T-helper 1 cell treated with Interleukin-12 subunit alpha and Interleukin-12 subunit beta and Interleukin-4 antibody, amounts not matched to agents 30 μg/mL and 1 μg/mL, for 36 hours (primary cell): Measurements from ENCODE around the gene CNFN.
A peak's percentile ranks its signal among the peaks of the same experiment; 100 is the strongest.

ENCODE experiments used
- H3K27ac Mint-ChIP-seq: one replicate; pipeline ENCODE4 v1.8.0; 2021; ENCODE audit warnings: mild to moderate bottlenecking, mixed read lengths
- H3K27me3 Mint-ChIP-seq: one replicate; pipeline ENCODE4 v1.8.0; 2021; ENCODE audit warnings: low read depth, mixed read lengths
- H3K36me3 Mint-ChIP-seq: one replicate; pipeline ENCODE4 v1.8.0; 2021; ENCODE audit warnings: low read depth, mixed read lengths
- H3K4me1 Mint-ChIP-seq: one replicate; pipeline ENCODE4 v1.8.0; 2021; ENCODE audit warnings: low read depth, mixed read lengths
- H3K4me3 Mint-ChIP-seq: one replicate; pipeline ENCODE4 v1.8.0; 2021; ENCODE audit warnings: mild to moderate bottlenecking, moderate library complexity, mixed read lengths
- H3K9me3 Mint-ChIP-seq: one replicate; pipeline ENCODE4 v1.8.0; 2021; ENCODE audit warnings: mixed read lengths

The CNFN gene, protein sequence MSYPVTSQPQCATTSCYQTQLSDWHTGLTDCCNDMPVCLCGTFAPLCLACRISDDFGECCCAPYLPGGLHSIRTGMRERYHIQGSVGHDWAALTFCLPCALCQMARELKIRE

GRCh38 chr19:42389899-42390298 is at the start of gene CNFN:
Gene CNFN, minus strand, starts transcription at chr19:42390297. Its CDS starts 1,260 bp downstream, at chr19:42389037.
- Mint-ChIP-seq H3K27me3 (peaks cover 36% of the 10 kb centered on the region), H3K36me3 (no peaks in the 10 kb centered on the region), H3K4me3 (no peak within 1 kb of the TSS), H3K4me1 (peaks cover 5% of the 10 kb centered on the region), H3K9me3 (no peaks in the 10 kb centered on the region), H3K27ac (no peak within 1 kb of the TSS)

DNA sequence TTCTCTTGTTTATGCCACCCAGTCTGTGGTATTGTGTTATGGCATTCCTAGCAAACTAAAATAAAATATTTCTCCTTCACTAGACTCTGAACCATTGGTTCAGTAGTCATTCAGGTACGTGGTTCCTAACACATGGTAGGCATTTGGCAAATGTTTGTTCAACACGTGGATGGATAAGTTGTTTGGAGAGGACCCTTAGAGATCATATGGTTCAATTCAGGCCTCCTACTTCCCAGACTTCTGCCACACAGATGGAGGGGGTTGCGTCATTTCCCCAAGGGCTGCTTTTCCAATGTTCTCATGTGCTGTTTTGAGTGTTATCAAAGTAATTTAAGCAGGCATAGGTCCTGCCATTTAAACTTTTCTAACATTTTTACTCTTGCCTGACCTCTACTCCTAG is 45.9 kb upstream of the CNFN start:
- peaks cover 18% of the 10 kb centered on the region for H3K4me1 Mint-ChIP-seq
- no peaks in the 10 kb centered on the region for H3K36me3 Mint-ChIP-seq
- H3K27ac Mint-ChIP-seq, result no peak overlapping the region

DNA sequence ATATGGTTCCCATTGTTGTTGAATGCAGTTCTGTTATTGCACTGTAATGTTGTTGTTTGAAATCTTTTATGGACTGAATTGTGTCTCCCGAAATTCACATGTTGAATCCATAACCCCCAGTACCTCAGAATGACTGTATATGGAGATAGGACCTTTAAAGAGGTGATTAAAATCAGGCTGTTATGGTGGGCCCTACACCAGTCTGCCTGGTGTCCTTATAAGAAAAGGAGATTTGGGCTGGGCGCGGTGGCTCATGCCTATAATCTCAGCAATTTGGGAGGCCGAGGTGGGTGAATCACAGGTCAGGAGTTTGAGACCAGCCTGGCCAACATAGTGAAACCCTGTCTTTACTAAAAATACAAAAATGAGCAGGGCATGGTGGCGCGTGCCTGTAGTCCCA is 45.2 kb upstream of the CNFN start:
- peaks cover 11% of the 10 kb centered on the region for H3K4me1 Mint-ChIP-seq
- H3K36me3 Mint-ChIP-seq, result no peaks in the 10 kb centered on the region
- no peaks in the 10 kb centered on the region for H3K9me3 Mint-ChIP-seq
- H3K27me3 Mint-ChIP-seq, result peaks cover 4% of the 10 kb centered on the region
- no peak overlapping the region for H3K27ac Mint-ChIP-seq
- H3K4me3 Mint-ChIP-seq, result no peak overlapping the region

More for the DNA sequence above, 45.9 kb upstream of the CNFN start:
- Mint-ChIP-seq H3K4me3 (no peak overlapping the region), H3K27me3 (peaks cover 4% of the 10 kb centered on the region), H3K9me3 (no peaks in the 10 kb centered on the region)

GRCh38 chr19:42433503-42434260 is 43.6 kb upstream of the CNFN start:
- Mint-ChIP-seq H3K27ac (no peak overlapping the region), H3K4me3 (no peak overlapping the region), H3K4me1 (peaks cover 7% of the 10 kb centered on the region)

GRCh38 chr19:42431486-42431885 is 41.4 kb upstream of the CNFN start:
- peaks cover 2% of the 10 kb centered on the region for H3K4me1 Mint-ChIP-seq
- no peak overlapping the region for H3K27ac Mint-ChIP-seq
- H3K36me3 Mint-ChIP-seq, result no peaks in the 10 kb centered on the region
- peaks cover 5% of the 10 kb centered on the region for H3K27me3 Mint-ChIP-seq
- no peak overlapping the region for H3K4me3 Mint-ChIP-seq
- no peaks in the 10 kb centered on the region for H3K9me3 Mint-ChIP-seq

More at GRCh38 chr19:42433503-42434260, 43.6 kb upstream of the CNFN start:
- peaks cover 6% of the 10 kb centered on the region for H3K27me3 Mint-ChIP-seq
- no peaks in the 10 kb centered on the region for H3K36me3 Mint-ChIP-seq
- H3K9me3 Mint-ChIP-seq, result no peaks in the 10 kb centered on the region

DNA sequence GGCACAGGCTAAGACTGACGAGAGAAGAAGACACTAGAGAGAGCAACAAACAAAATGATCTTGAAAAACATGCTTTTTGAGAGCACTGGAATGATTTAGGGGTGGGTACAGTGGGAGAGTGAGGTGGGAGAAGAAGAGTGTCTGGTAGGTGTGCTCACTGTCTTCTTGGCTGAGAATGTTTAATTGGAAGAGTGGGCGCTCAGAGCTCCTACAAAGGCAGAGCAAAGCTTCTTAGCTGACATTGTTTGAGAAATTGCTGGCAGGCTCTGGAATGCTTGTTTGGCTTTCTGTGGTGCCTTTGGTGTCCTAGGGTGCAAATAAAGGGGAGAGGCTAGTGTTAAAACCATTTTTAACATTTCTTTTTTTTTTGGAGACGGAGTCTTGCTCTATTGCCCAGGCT is 38.6 kb upstream of the CNFN start:
- H3K4me3 Mint-ChIP-seq, result no peak overlapping the region
- no peaks in the 10 kb centered on the region for H3K36me3 Mint-ChIP-seq
- no peaks in the 10 kb centered on the region for H3K9me3 Mint-ChIP-seq
- H3K27ac Mint-ChIP-seq, result no peak overlapping the region
- peaks cover 2% of the 10 kb centered on the region for H3K4me1 Mint-ChIP-seq
- H3K27me3 Mint-ChIP-seq, result peaks cover 5% of the 10 kb centered on the region

DNA sequence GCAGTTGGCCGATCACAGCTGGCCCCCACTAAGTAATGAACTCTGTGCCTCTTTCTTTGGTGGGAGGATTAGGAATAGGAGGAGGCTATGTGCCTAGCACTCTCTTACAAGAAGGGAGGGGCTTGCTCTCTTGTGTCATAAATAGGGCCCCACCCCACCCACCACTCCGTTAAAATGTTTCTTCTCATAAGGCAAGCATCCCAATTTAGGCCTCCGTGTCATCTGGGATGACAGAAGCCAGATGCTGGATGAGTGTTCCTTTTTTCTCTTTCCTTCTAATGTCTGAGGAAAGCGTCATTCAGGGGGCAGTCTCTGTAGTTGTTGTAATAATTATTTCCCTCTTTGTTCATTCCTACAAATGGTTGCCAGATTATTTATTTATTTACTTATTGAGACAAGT is 37.2 kb upstream of the CNFN start, which contains the start of gene LIPE:
TSS of gene LIPE (minus strand) at position 76 of the 400 bp plus-strand sequence. CDS start 239 bp downstream, outside the sequence.
- Mint-ChIP-seq H3K27ac (no peak within 1 kb of the TSS), H3K4me3 (no peak within 1 kb of the TSS), H3K4me1 (peaks cover 6% of the 10 kb centered on the region), H3K27me3 (peaks cover 5% of the 10 kb centered on the region), H3K36me3 (no peaks in the 10 kb centered on the region), H3K9me3 (no peaks in the 10 kb centered on the region)

- H3K27ac Mint-ChIP-seq, result no peak overlapping the region
These were observed 36.5 kb upstream of the CNFN start for GRCh38 chr19:42426643-42427042.

GRCh38 chr19:42424712-42425131 is 34.6 kb upstream of the CNFN start:
- Mint-ChIP-seq H3K4me1 (peaks cover 28% of the 10 kb centered on the region), H3K27ac (no peak overlapping the region), H3K27me3 (peaks cover 5% of the 10 kb centered on the region)

More at GRCh38 chr19:42426643-42427042, 36.5 kb upstream of the CNFN start:
- Mint-ChIP-seq H3K4me1 (peaks cover 11% of the 10 kb centered on the region), H3K27me3 (peaks cover 5% of the 10 kb centered on the region), H3K9me3 (no peaks in the 10 kb centered on the region), H3K36me3 (no peaks in the 10 kb centered on the region), H3K4me3 (no peak overlapping the region)

GRCh38 chr19:42424345-42424707 is 34.2 kb upstream of the CNFN start:
- peak overlapping the region; percentile 52 for H3K4me3 Mint-ChIP-seq
- H3K27ac Mint-ChIP-seq, result no peak overlapping the region
- peaks cover 28% of the 10 kb centered on the region for H3K4me1 Mint-ChIP-seq
- peaks cover 5% of the 10 kb centered on the region for H3K27me3 Mint-ChIP-seq
- H3K36me3 Mint-ChIP-seq, result peaks cover 3% of the 10 kb centered on the region
- no peaks in the 10 kb centered on the region for H3K9me3 Mint-ChIP-seq

More at GRCh38 chr19:42424712-42425131, 34.6 kb upstream of the CNFN start:
- peaks cover 3% of the 10 kb centered on the region for H3K36me3 Mint-ChIP-seq
- no peaks in the 10 kb centered on the region for H3K9me3 Mint-ChIP-seq
- peak overlapping the region; percentile 52 for H3K4me3 Mint-ChIP-seq

DNA sequence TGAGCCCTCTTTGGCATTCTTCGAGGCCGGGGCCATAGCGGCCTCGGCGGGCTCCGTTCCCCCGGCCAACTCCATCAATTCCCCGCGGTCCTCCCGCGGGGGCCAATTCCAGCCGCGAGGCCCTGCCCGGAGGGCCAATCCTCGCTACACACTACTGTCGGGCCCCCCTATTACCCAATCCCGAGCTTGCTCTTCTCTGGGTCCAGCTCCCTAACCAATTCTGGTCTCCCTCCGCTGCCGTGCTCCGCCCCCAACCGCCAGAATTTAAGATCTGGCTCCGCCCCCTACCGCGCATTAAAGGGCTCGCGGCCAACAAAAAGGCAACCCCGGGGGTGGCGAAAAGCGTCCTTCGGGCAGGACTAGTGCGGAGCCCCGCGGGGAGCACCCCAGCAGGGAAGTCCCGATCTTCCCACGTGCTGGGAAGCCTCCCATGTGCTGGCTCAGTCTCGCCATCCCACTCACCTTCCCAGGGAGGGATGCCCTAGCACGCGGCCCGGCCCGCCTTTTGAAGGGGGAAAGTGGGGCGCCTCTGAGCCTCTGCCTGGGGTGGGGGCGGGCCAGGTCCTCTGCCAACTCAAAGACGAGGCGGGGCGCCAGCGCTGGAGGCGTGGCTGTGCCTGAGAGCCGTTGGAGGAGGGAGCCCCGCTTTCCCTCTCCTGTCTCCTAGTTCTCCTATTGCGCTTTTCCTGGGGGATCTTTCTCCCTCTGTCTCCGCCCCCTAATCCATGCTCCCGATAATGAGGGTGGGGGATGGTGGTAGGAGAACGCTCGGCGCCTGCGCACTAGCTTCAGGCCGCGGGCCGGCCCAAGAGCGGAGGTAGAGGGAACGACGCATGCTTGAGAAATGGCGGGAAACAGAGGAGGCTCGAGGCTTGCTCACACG is 33.6 kb upstream of the CNFN start:
- H3K27me3 Mint-ChIP-seq, result peaks cover 4% of the 10 kb centered on the region
- H3K36me3 Mint-ChIP-seq, result peaks cover 3% of the 10 kb centered on the region
- H3K9me3 Mint-ChIP-seq, result no peaks in the 10 kb centered on the region
- H3K4me1 Mint-ChIP-seq, result peaks cover 28% of the 10 kb centered on the region
- peak overlapping the region; percentile 89 for H3K4me3 Mint-ChIP-seq
- H3K27ac Mint-ChIP-seq, result peak overlapping the region; percentile 82

DNA sequence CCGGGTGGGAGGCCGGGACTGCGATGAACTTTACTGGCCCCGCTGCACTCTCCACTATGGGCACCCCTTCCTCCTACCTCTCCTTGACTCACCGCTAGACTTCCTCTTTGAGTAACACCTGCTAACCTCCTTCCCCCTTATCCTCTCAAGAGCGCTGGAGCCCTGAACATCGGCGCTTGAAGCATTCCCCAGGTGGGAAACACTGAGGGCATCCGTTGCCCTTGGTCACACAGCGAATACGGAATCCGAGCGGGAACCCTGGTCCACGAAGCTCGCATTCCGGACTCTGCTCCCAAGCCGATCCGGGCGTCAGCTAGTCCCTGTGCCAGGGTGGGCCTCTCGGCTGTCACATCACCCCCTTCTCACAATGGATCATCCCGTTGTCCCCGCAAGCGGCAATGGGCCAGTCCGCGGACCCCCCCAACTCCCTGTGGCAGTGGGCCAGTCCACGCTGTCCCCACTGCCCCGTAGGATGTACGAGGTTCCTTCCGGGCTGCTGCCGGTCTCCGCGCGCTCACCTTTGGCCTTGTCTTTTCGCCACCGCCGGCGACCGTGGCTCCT is 32.9 kb upstream of the CNFN start:
- Mint-ChIP-seq H3K27me3 (no peaks in the 10 kb centered on the region), H3K27ac (peak overlapping the region; percentile 82), H3K36me3 (peaks cover 3% of the 10 kb centered on the region), H3K9me3 (no peaks in the 10 kb centered on the region), H3K4me1 (peaks cover 28% of the 10 kb centered on the region), H3K4me3 (peak overlapping the region; percentile 89)

GRCh38 chr19:42422092-42422900 is 32.2 kb upstream of the CNFN start:
- Mint-ChIP-seq H3K27ac (peak overlapping the region; percentile 82), H3K4me3 (peak overlapping the region; percentile 89), H3K36me3 (peaks cover 3% of the 10 kb centered on the region), H3K9me3 (no peaks in the 10 kb centered on the region), H3K4me1 (peaks cover 28% of the 10 kb centered on the region), H3K27me3 (no peaks in the 10 kb centered on the region)
